Fibroblast of lung (primary cell): ENCODE measurements around the gene TMEM232. TPM values are rescaled to one million over a fixed set of nuclear protein-coding genes. Genes with fewer than 3 reads are reported as not detected.
"Not testable (repeated sequence)": the region's sequence is repeated elsewhere in the genome, so short reads cannot be mapped to it uniquely, and the experiment has no call there.

Experiments
- DNase-seq, 2 donors: peaks; one replicate each; pipeline versions ENCODE4 v3.0.0 to v3.0.0-alpha.2; 2010; ENCODE audit warnings: low read depth in 2 of 2
- H2AFZ ChIP-seq: 2 replicates; pipeline ENCODE4 v1.5.1; 2012; ENCODE audit warnings: low read length, control low read depth, inconsistent platforms
- H3K27ac ChIP-seq: 2 replicates; pipeline ENCODE4 v1.5.1; 2011; ENCODE audit warnings: low read length, control low read depth; ENCODE audit not compliant: insufficient read depth
- H3K27me3 ChIP-seq: 2 replicates; pipeline ENCODE4 v1.5.1; 2011; ENCODE audit warnings: mild to moderate bottlenecking, low read length; ENCODE audit not compliant: control insufficient read depth, insufficient read depth
- H3K36me3 ChIP-seq: 2 replicates; pipeline ENCODE4 v1.5.1; 2011; ENCODE audit warnings: low read length; ENCODE audit not compliant: control insufficient read depth, insufficient read depth
- H3K4me1 ChIP-seq: 2 replicates; pipeline ENCODE4 v1.5.1; 2011; ENCODE audit warnings: low read length; ENCODE audit not compliant: control insufficient read depth, insufficient read depth; ENCODE audit errors: extremely low read depth
- H3K4me2 ChIP-seq: 2 replicates; pipeline ENCODE4 v1.5.1; 2011; ENCODE audit warnings: low read length, control low read depth; ENCODE audit not compliant: insufficient read depth; ENCODE audit errors: extremely low read depth
- H3K4me3 ChIP-seq, 4 experiments: fragments of 200-600 bp in 1 of 4; sonication (generic) in 1 of 4; replicated peaks in 1 of 4; 2 replicates each; pipeline ENCODE4 v1.5.1; 2011 to 2016; ENCODE audit warnings: low read length in 4 of 4, low read depth in 3 of 4, mild to moderate bottlenecking in 3 of 4, control low read depth in 2 of 4, inconsistent platforms in 1 of 4, mixed read lengths in 1 of 4; ENCODE audit not compliant: insufficient read depth in 1 of 4; ENCODE audit errors: control extremely low read depth in 1 of 4
- H3K79me2 ChIP-seq: 2 replicates; pipeline ENCODE4 v1.5.1; 2012; ENCODE audit warnings: mild to moderate bottlenecking, low read length, inconsistent platforms; ENCODE audit not compliant: control insufficient read depth, insufficient read depth
- H3K9ac ChIP-seq: 2 replicates; pipeline ENCODE4 v1.5.1; 2011; ENCODE audit warnings: mild to moderate bottlenecking, low read length, control low read depth; ENCODE audit not compliant: insufficient read depth
- H3K9me3 ChIP-seq: 2 replicates; pipeline ENCODE4 v1.5.1; 2012; ENCODE audit warnings: low read depth, low read length; ENCODE audit not compliant: control insufficient read depth, insufficient read depth
- H4K20me1 ChIP-seq: 2 replicates; pipeline ENCODE4 v1.5.1; 2011; ENCODE audit warnings: low read length; ENCODE audit not compliant: control insufficient read depth, insufficient read depth; ENCODE audit errors: extremely low read depth
- CTCF ChIP-seq, 2 donors: IDR thresholded peaks in 1 of 2; conservative IDR thresholded peaks in 1 of 2; 1 replicate in 1 of 2; 2 replicates in 1 of 2; pipeline ENCODE4 v1.5.1; 2011 to 2012; ENCODE audit warnings: low read length in 2 of 2, control low read depth in 1 of 2, inconsistent platforms in 1 of 2, low read depth in 1 of 2, mild to moderate bottlenecking in 1 of 2
- EZH2 ChIP-seq: IDR thresholded peaks from 2 replicates; pipeline ENCODE4 v1.5.1; 2012; ENCODE audit warnings: low read length, control low read depth, mild to moderate bottlenecking; ENCODE audit errors: missing control alignments
- polyA plus RNA-seq, 2 donors: library from polyadenylated mRNA; depleted of rRNA in 1 of 2; stranded (reverse) in 1 of 2; unstranded in 1 of 2; fragments of >200 nt; gene quantifications; 2 replicates each; pipeline ENCODE4 v1.2.1, GENCODE V29; 2011 to 2012; ENCODE audit warnings: missing spikeins in 1 of 2
- total RNA-seq: library from RNA; depleted of rRNA; stranded (reverse); fragments of >200 nt; gene quantifications from 2 replicates; pipeline ENCODE4 v1.2.1, GENCODE V29; 2014

The TMEM232 gene
- total and polyA plus RNA-seq, 2 donors (not counting 1 experiment from before 2014, with no cell fraction given): 2.0 to 5.6 TPM

GRCh38 chr5:110736753-110737152 is 10.3 kb upstream of the TMEM232 start:
- H3K9me3 ChIP-seq: no peaks in the 10 kb centered on the region
- no peaks in the 10 kb centered on the region for H4K20me1 ChIP-seq
- no peaks in the 10 kb centered on the region for H3K27me3 ChIP-seq
- no peak overlapping the region for H3K27ac ChIP-seq
- no peak overlapping the region for H3K9ac ChIP-seq
- no peaks in the 10 kb centered on the region for H3K36me3 ChIP-seq
- DNase-seq: no peak
- no peak overlapping the region for H3K4me2 ChIP-seq
- no peak overlapping the region for H2AFZ ChIP-seq
- peaks cover 16% of the 10 kb centered on the region for H3K79me2 ChIP-seq
- no peak overlapping the region for H3K4me3 ChIP-seq
- no peaks in the 10 kb centered on the region for H3K4me1 ChIP-seq
- TF ChIP-seq EZH2: no peak
- no peak for TF ChIP-seq CTCF (conservative IDR thresholded peaks at IDR 0.05 in 1 of 2, IDR thresholded peaks at IDR 0.05 in 1 of 2; ENCODE audit: low read depth in 1 of 2, low read length in 2 of 2)

- no peaks in the 10 kb centered on the region for H3K4me1 ChIP-seq
- DNase-seq: no peak
- no peaks in the 10 kb centered on the region for H4K20me1 ChIP-seq
- no peak overlapping the region for H3K4me2 ChIP-seq
- TF ChIP-seq CTCF (conservative IDR thresholded peaks at IDR 0.05 in 1 of 2, IDR thresholded peaks at IDR 0.05 in 1 of 2; ENCODE audit: low read depth in 1 of 2, low read length in 2 of 2): no peak
- no peak for TF ChIP-seq EZH2
- no peak overlapping the region for H2AFZ ChIP-seq
- H3K4me3 ChIP-seq: no peak overlapping the region
- H3K27me3 ChIP-seq: no peaks in the 10 kb centered on the region
- no peaks in the 10 kb centered on the region for H3K9me3 ChIP-seq
- peaks cover 8% of the 10 kb centered on the region for H3K79me2 ChIP-seq
- no peak overlapping the region for H3K27ac ChIP-seq
- no peaks in the 10 kb centered on the region for H3K36me3 ChIP-seq
- no peak overlapping the region for H3K9ac ChIP-seq
These were observed 9.1 kb upstream of the TMEM232 start for GRCh38 chr5:110735556-110735955.

DNA sequence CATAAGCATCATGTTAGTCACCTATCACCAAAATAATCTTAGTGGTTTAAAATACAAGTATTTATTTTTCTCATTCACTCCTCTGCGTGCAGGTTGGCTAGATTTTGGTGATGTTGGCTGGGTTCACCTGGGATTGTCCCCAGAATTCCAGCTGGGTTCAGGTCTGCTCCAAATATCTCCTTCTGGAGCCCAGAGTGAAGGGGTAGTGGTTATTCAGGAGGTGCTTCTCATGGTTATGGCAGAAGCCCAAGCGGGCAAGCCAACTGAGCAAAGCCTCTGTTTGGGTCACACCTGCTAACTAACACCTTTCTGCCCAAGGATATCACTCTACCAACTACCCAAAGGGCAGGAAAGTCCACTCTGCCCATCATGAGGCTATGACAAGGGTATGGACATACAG is 7.6 kb upstream of the TMEM232 start:
- Histone ChIP-seq H3K27ac (no peak overlapping the region), H3K4me2 (no peak overlapping the region), H3K9me3 (no peaks in the 10 kb centered on the region), H3K36me3 (no peaks in the 10 kb centered on the region), H3K4me1 (no peaks in the 10 kb centered on the region), H3K9ac (no peak overlapping the region), H3K4me3 (no peak overlapping the region), H3K79me2 (no peaks in the 10 kb centered on the region), H4K20me1 (no peaks in the 10 kb centered on the region), H3K27me3 (no peaks in the 10 kb centered on the region), H2AFZ (no peak overlapping the region)
- DNase-seq: no peak
- TF ChIP-seq CTCF (conservative IDR thresholded peaks at IDR 0.05 in 1 of 2, IDR thresholded peaks at IDR 0.05 in 1 of 2; ENCODE audit: low read depth in 1 of 2, low read length in 2 of 2): no peak
- no peak for TF ChIP-seq EZH2

- not testable (repeated sequence) for H3K27ac ChIP-seq, H3K27me3 ChIP-seq, H3K4me2 ChIP-seq, H3K4me1 ChIP-seq, H3K9ac ChIP-seq, H2AFZ ChIP-seq, DNase-seq, H3K4me3 ChIP-seq, H3K9me3 ChIP-seq, H4K20me1 ChIP-seq, H3K36me3 ChIP-seq, H3K79me2 ChIP-seq
These were observed 5.0 kb upstream of the TMEM232 start for GRCh38 chr5:110731499-110731898.
